Urinary bladder (tissue), 4 donors: ENCODE data around the gene DLL3. TPM values are rescaled to one million over a fixed set of nuclear protein-coding genes. Genes with fewer than 3 reads are reported as not detected.
"Not testable (repeated sequence)": the region's sequence is repeated elsewhere in the genome, so short reads cannot be mapped to it uniquely, and the experiment has no call there.

Experiments
- DNase-seq: peaks from one replicate; pipeline ENCODE4 v3.0.0-alpha.2; 2015; ENCODE audit errors: extremely low spot score
- H3K27ac ChIP-seq: one replicate; pipeline ENCODE4 v1.5.1; 2013; ENCODE audit warnings: low read depth, mild to moderate bottlenecking, moderate library complexity
- H3K36me3 ChIP-seq: one replicate; pipeline ENCODE4 v1.6.1; 2013; ENCODE audit warnings: mild to moderate bottlenecking, moderate library complexity; ENCODE audit not compliant: insufficient read depth
- H3K4me1 ChIP-seq: one replicate; pipeline ENCODE4 v1.6.1; 2013; ENCODE audit warnings: mild to moderate bottlenecking, moderate library complexity; ENCODE audit not compliant: insufficient read depth
- H3K4me3 ChIP-seq: one replicate; pipeline ENCODE4 v1.5.1; 2013; ENCODE audit warnings: low read depth, low read length
- WGBS: extraction: QIAGEN DNeasy Blood & Tissue Kit; methylation state at CpG from one replicate; pipeline ENCODE4 v1.1.7; 2013; 5-methylcytosine and 5-hydroxymethylcytosine counted together
- polyA plus RNA-seq: library from polyadenylated mRNA; stranded (reverse); fragments of 200-250 nt; gene quantifications from one replicate; pipeline ENCODE4 v1.2.3, GENCODE V29; 2013
- total RNA-seq: library from RNA; depleted of rRNA; stranded (reverse); fragments of >200 nt; gene quantifications from one replicate; pipeline ENCODE4 v1.2.3, GENCODE V29; 2014
- donor health status: healthy with polysubstance abuse.
- donor health status: healthy.

The DLL3 gene
- total RNA-seq (not detected), polyA plus RNA-seq (not detected)

DNA sequence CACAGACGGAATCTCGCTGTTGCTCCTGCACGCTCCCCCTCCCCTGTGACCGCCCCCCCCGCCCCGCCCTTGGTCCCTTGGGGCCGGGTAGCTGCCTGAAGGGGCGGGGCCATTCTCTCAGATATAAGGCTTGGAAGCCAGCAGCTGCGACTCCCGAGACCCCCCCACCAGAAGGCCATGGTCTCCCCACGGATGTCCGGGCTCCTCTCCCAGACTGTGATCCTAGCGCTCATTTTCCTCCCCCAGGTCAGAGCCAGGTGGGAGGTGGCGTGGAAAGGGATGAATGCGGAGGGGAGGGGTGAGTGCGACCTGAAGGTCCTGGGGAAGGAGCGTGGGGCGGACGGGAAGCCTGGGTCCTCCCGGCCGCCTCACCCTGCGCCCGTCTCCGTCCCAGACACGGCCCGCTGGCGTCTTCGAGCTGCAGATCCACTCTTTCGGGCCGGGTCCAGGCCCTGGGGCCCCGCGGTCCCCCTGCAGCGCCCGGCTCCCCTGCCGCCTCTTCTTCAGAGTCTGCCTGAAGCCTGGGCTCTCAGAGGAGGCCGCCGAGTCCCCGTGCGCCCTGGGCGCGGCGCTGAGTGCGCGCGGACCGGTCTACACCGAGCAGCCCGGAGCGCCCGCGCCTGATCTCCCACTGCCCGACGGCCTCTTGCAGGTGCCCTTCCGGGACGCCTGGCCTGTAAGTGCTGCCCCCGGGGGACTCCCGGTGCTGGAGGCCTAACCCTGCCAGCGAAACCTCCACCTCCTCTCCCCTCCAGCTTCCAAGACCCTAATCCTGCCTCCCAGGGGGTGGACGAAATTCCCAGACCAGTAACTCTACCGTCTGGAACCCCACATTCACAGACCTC lies at the start of gene DLL3:
Gene DLL3 (plus strand): TSS at position 150 of the 845 bp plus-strand sequence. CDS start 28 bp downstream, at position 178.
- H3K4me1 ChIP-seq, result no peaks in the 10 kb centered on the region
- no peak within 1 kb of the TSS for H3K4me3 ChIP-seq
- no peak within 1 kb of the TSS for H3K27ac ChIP-seq
- H3K36me3 ChIP-seq, result no peaks in the 10 kb centered on the region
- 2% methylated on average over 60 of the region's 60 CpGs for WGBS
- DNase-seq, result no peak

DNA sequence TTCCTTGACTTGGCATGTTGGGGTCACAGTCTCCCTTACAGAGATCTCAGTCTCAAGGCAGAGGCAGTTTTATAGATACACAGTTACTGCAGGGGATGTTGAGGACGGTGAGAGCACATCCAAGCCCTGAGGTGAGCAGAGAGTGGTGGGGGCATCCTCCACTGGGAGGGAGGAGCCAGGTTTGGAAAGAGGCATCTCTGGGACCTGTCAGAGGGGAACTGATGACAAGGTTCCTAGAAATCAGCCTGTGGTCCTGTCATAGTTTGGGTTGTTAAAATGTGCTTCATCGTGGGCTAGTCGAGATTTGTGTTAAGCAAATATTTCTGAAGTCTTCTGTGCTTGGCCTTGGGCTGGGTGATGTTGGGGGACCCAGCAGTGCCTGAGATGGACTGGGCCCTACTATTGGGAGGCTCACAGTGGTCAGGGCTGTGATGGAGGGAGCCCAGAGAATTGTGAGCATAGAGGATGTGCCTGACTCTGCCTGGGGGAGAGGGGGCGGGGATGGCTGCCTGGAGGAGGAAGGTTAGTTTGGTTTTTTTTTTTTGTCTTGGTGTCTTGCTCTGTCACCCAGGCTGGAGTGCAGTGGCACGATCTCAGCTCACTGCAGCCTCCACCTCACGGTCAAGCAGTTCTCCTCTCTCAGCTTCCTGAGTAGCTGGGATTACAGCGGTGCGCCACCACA lies 49.5 kb upstream of the DLL3 start:
- DNase-seq, result no peak
- H3K36me3 ChIP-seq, result no peaks in the 10 kb centered on the region
- 75% methylated on average over 8 of the region's 8 CpGs for WGBS
- H3K4me1 ChIP-seq, result peaks cover 5% of the 10 kb centered on the region
- no peak overlapping the region for H3K4me3 ChIP-seq
- no peak overlapping the region for H3K27ac ChIP-seq

- DNase-seq, H3K4me3 ChIP-seq, H3K36me3 ChIP-seq, H3K27ac ChIP-seq, H3K4me1 ChIP-seq: not testable (repeated sequence)
- WGBS, result 95% methylated on average over 8 of the region's 8 CpGs
Observed at GRCh38 chr19:39451257-39451656, 47.5 kb upstream of the DLL3 start.

- Histone ChIP-seq H3K27ac (no peak overlapping the region), H3K4me1 (no peaks in the 10 kb centered on the region), H3K36me3 (peaks cover 9% of the 10 kb centered on the region), H3K4me3 (no peak overlapping the region)
- 91% methylated on average over 3 of the region's 3 CpGs for WGBS
- DNase-seq, result no peak
Observed at GRCh38 chr19:39463403-39463802, 35.3 kb upstream of the DLL3 start.

DNA sequence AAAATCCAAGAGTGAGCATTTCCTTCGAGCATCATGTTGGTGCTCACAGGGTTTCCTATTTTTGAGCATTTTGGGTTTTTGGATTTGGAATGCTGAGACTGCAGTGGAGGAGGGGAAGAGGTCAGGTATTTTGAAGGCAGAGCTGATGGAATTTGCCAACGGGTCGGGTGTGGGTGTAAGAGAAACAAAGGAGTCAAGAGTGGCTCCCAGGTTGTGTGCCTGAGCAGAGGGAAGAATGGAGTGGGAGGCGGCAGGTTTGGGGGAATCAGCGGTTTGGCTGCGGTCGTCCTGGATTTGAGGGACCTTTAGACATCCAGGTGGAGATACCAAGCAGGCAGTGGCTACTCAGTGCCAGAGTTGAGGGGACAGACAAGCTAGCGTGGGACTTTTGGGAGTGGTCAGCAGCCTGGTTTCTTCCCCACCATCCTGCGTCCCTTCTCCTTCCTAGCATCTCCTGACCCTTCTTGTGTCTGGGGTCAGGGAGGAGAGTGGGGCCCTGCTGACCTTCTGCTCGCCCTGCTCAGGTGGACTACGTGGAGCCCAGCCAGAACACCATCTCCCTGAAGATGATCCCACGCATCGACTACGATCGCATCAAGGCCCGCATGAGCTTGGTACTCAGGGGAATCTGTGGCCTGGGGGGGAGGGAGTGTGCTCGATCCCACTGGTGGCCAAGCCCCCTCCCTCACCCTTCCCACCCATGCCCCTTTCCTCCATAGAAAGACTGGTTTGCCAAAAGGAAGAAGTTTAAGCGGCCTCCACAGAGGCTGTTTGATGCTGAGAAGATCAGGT lies 32.6 kb upstream of the DLL3 start:
- peaks cover 10% of the 10 kb centered on the region for H3K36me3 ChIP-seq
- no peak overlapping the region for H3K4me3 ChIP-seq
- 94% methylated on average over 18 of the region's 18 CpGs for WGBS
- H3K27ac ChIP-seq, result no peak overlapping the region
- DNase-seq, result no peak
- no peaks in the 10 kb centered on the region for H3K4me1 ChIP-seq

DNA sequence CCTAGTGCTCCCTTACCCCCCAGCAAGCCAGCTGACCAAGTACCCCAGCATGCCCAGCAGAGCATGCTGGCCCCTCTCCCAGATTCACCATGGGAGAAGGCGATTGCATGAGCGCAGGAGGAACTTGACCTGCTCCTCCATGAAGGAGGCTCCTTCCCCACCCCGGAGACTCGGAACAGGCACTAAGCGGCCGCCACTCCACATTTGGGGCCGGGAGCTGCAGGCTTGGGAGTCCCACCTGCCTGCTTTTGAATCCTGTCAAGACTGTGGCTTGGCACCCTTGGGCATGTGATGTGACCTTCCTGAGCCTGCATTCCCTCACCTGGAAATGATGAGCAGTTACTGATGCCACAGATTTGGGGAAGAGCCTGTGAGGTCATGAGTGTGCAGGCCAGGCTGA lies 30.8 kb upstream of the DLL3 start:
- Histone ChIP-seq H3K4me3 (no peak overlapping the region), H3K36me3 (peaks cover 13% of the 10 kb centered on the region), H3K27ac (no peak overlapping the region), H3K4me1 (no peaks in the 10 kb centered on the region)
- 93% methylated on average over 7 of the region's 7 CpGs for WGBS
- DNase-seq, result no peak

DNA sequence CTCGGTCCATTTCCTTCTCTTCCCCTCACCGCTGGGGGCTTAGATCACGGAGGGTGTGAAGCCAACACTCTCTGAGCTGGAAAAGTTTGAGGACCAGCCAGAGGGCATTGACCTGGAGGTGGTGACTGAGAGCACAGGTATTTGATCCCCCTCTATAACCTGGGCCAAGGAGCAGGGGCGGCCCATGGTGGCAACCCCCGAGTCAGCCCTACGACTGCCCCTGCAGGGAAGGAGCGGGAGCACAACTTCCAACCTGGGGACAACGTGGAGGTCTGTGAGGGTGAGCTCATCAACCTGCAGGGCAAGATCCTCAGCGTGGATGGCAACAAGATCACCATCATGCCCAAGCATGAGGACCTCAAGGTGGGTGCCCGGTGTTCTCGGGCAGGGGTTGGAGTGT lies 29.7 kb upstream of the DLL3 start:
- WGBS, result 89% methylated on average over 11 of the region's 11 CpGs
- H3K27ac ChIP-seq, result no peak overlapping the region
- H3K36me3 ChIP-seq, result peaks cover 13% of the 10 kb centered on the region
- H3K4me1 ChIP-seq, result no peaks in the 10 kb centered on the region
- DNase-seq, result no peak
- H3K4me3 ChIP-seq, result no peak overlapping the region

DNA sequence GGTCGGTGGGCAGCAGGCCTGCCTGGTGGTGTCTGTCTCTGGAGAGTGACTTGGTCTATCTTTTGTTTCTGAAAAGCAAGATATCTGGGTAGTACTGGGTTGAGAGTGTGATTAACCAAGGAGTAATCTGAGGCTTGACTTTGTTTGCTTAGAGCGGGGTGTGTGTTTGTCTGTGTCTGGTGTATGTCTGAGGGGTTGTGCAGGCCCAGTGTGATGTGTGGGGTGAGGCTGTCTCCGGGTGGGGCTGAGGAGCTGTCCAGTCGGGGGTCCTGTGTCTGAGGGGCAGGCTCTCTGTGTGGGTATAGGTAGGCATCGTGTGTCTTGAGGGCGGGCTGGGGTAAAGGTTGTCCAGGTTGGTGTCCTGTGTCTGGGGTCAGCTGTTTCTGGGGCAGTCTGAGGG lies 29.2 kb upstream of the DLL3 start:
- H3K4me3 ChIP-seq, result no peak overlapping the region

DNA sequence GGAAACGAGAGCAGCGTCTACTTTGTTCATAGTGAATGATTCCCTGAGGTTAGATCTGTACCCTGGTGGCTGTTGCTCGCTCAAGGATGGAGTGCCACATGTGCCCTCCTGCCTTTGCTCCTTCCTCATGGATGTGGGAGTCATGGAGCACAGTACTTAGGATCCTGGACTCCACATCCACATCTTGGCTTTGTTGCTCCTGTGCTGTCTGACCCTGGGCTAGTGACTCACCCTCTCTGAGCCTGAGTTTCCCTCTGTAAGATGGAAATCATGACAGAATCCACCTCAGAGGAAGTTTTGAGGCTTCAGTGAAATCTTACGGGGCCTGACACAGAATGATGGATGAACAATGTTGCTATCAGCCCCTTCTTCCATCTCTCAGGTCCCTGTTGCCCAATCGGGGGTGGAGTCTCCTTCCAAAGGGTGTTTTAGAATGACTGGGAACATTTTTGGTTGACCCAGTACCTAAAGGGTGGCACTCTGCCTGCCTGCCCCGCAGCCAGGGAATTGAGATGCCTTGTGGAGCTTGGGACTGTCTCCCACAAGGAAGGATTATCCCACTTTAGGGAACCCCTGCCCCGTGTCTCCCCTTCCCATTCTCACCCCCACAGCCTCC lies 27.9 kb upstream of the DLL3 start:
- no peak for DNase-seq
- Histone ChIP-seq H3K4me1 (no peaks in the 10 kb centered on the region), H3K27ac (no peak overlapping the region), H3K36me3 (peaks cover 5% of the 10 kb centered on the region), H3K4me3 (no peak overlapping the region)
- WGBS, result 72% methylated on average over 7 of the region's 7 CpGs

More for the DNA sequence above, 29.2 kb upstream of the DLL3 start:
- no peak overlapping the region for H3K27ac ChIP-seq
- DNase-seq, result no peak
- H3K36me3 ChIP-seq, result peaks cover 11% of the 10 kb centered on the region
- H3K4me1 ChIP-seq, result no peaks in the 10 kb centered on the region
- WGBS, result 90% methylated on average over 6 of the region's 6 CpGs

DNA sequence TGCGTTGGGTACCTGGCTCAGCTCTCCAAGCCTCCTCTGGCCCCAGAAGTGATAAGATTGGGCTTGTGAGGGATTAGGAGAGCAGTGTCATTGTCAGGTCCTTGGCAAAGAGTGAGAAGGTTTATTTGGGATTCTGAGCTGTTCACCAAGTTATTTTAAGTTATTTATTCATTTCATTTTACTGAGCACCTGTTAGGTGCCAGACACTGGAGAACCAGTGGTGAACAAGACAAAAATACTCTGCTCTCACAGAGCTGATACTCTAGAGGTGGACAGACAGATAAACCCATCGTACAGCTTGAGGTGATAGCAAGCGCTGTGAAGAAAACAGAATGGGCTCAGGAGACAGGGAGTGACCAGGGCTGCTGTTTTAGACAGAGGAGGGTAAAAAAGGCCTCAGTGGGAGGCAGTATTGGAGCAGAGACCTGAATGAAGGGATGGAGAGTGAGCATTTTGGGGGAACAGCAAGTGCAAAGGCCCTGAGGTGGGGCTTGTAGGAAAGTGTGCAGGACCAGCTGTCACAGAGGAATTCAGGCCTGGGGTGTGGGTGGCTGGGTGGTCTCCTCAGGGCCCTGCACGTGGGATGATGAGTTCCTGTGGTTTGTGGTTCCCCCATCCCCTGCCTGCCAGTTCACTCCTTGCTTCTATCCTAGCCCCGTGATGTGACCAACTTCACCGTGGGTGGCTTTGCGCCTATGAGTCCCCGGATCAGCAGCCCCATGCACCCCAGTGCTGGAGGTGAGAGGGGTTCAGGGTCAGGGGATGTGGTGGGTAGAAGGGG lies 26.8 kb upstream of the DLL3 start:
- Histone ChIP-seq H3K4me1 (no peaks in the 10 kb centered on the region), H3K36me3 (peaks cover 5% of the 10 kb centered on the region), H3K27ac (no peak overlapping the region), H3K4me3 (no peak overlapping the region)
- WGBS, result 91% methylated on average over 8 of the region's 8 CpGs
- DNase-seq, result no peak

- peaks cover 5% of the 10 kb centered on the region for H3K36me3 ChIP-seq
- 91% methylated on average over 32 of the region's 32 CpGs for WGBS
Observed at GRCh38 chr19:39472746-39473442, 25.9 kb upstream of the DLL3 start.

GRCh38 chr19:39473443-39473960 lies 25.2 kb upstream of the DLL3 start:
- 83% methylated on average over 11 of the region's 11 CpGs for WGBS
- Histone ChIP-seq H3K4me3 (no peak overlapping the region), H3K4me1 (no peaks in the 10 kb centered on the region), H3K27ac (no peak overlapping the region), H3K36me3 (peaks cover 5% of the 10 kb centered on the region)
- no peak for DNase-seq

More at GRCh38 chr19:39472746-39473442, 25.9 kb upstream of the DLL3 start:
- no peaks in the 10 kb centered on the region for H3K4me1 ChIP-seq
- H3K27ac ChIP-seq, result no peak overlapping the region
- DNase-seq, result no peak
- no peak overlapping the region for H3K4me3 ChIP-seq
